ENCODE data around the gene SHH. TPM values are rescaled to one million over a fixed set of nuclear protein-coding genes. Genes with fewer than 3 reads are reported as not detected.

SHH gene
- polyA plus RNA-seq, 1 donor = 7.5 TPM

GRCh38 chr7:155850766-155851678 lies 38.8 kb upstream of the SHH start:
- 90% methylated on average over 3 of the region's 22 CpGs for WGBS (ENCODE audit: insufficient coverage, low lambda C conversion rate)
- Histone ChIP-seq H3K4me1 (ENCODE audit: control insufficient read depth, insufficient read depth, low read length) (peaks cover 6% of the 10 kb centered on the region), H3K9me3 (ENCODE audit: control insufficient read depth, low read depth, low read length) (no peaks in the 10 kb centered on the region), H3K27me3 (ENCODE audit: control insufficient read depth, insufficient read depth, low read length) (no peaks in the 10 kb centered on the region), H3K4me3 (ENCODE audit: low read length) (no peak overlapping the region), H3K27ac (ENCODE audit: low read length) (no peak overlapping the region), H3K36me3 (ENCODE audit: control insufficient read depth, insufficient read depth, low read length) (no peaks in the 10 kb centered on the region)
- DNase-seq = peak; percentile 43 to 65

- Histone ChIP-seq H3K9me3 (ENCODE audit: control insufficient read depth, low read depth, low read length) (no peaks in the 10 kb centered on the region), H3K27me3 (ENCODE audit: control insufficient read depth, insufficient read depth, low read length) (no peaks in the 10 kb centered on the region), H3K36me3 (ENCODE audit: control insufficient read depth, insufficient read depth, low read length) (no peaks in the 10 kb centered on the region), H3K27ac (ENCODE audit: low read length) (no peak overlapping the region), H3K4me1 (ENCODE audit: control insufficient read depth, insufficient read depth, low read length) (peaks cover 6% of the 10 kb centered on the region), H3K4me3 (ENCODE audit: low read length) (no peak overlapping the region)
- no CpG with 5 or more reads among the region's 5 CpGs for WGBS (ENCODE audit: insufficient coverage, low lambda C conversion rate)
- no peak for DNase-seq
Measured at GRCh38 chr7:155850001-155850436, 37.8 kb upstream of the SHH start.

GRCh38 chr7:155848691-155849669 lies 36.7 kb upstream of the SHH start:
- H3K36me3 ChIP-seq (ENCODE audit: control insufficient read depth, insufficient read depth, low read length) = no peaks in the 10 kb centered on the region
- H3K9me3 ChIP-seq (ENCODE audit: control insufficient read depth, low read depth, low read length) = peaks cover 3% of the 10 kb centered on the region
- H3K4me3 ChIP-seq (ENCODE audit: low read length) = no peak overlapping the region
- H3K27ac ChIP-seq (ENCODE audit: low read length) = peak overlapping the region; percentile 22
- DNase-seq = peak in 1 of 2 donors; percentile 74
- WGBS (ENCODE audit: insufficient coverage, low lambda C conversion rate) = no CpG with 5 or more reads among the region's 18 CpGs
- H3K27me3 ChIP-seq (ENCODE audit: control insufficient read depth, insufficient read depth, low read length) = no peaks in the 10 kb centered on the region
- peaks cover 15% of the 10 kb centered on the region for H3K4me1 ChIP-seq (ENCODE audit: control insufficient read depth, insufficient read depth, low read length)

- no peak overlapping the region for H3K27ac ChIP-seq (ENCODE audit: low read length)
- H3K36me3 ChIP-seq (ENCODE audit: control insufficient read depth, insufficient read depth, low read length) = no peaks in the 10 kb centered on the region
- no peak overlapping the region for H3K4me3 ChIP-seq (ENCODE audit: low read length)
- 96% methylated on average over 5 of the region's 18 CpGs for WGBS (ENCODE audit: insufficient coverage, low lambda C conversion rate)
- H3K9me3 ChIP-seq (ENCODE audit: control insufficient read depth, low read depth, low read length) = peaks cover 6% of the 10 kb centered on the region
- no peak for DNase-seq
- no peaks in the 10 kb centered on the region for H3K27me3 ChIP-seq (ENCODE audit: control insufficient read depth, insufficient read depth, low read length)
- H3K4me1 ChIP-seq (ENCODE audit: control insufficient read depth, insufficient read depth, low read length) = peaks cover 22% of the 10 kb centered on the region
Measured at GRCh38 chr7:155847821-155848435, 35.7 kb upstream of the SHH start.

GRCh38 chr7:155846936-155847335 lies 34.7 kb upstream of the SHH start:
- Histone ChIP-seq H3K27me3 (ENCODE audit: control insufficient read depth, insufficient read depth, low read length) (no peaks in the 10 kb centered on the region), H3K27ac (ENCODE audit: low read length) (no peak overlapping the region), H3K9me3 (ENCODE audit: control insufficient read depth, low read depth, low read length) (peaks cover 6% of the 10 kb centered on the region), H3K36me3 (ENCODE audit: control insufficient read depth, insufficient read depth, low read length) (no peaks in the 10 kb centered on the region), H3K4me1 (ENCODE audit: control insufficient read depth, insufficient read depth, low read length) (peaks cover 22% of the 10 kb centered on the region), H3K4me3 (ENCODE audit: low read length) (no peak overlapping the region)
- WGBS (ENCODE audit: insufficient coverage, low lambda C conversion rate) = 79% methylated on average over 4 of the region's 15 CpGs
- DNase-seq = no peak

- Histone ChIP-seq H3K4me1 (ENCODE audit: control insufficient read depth, insufficient read depth, low read length) (peaks cover 22% of the 10 kb centered on the region), H3K9me3 (ENCODE audit: control insufficient read depth, low read depth, low read length) (peaks cover 6% of the 10 kb centered on the region), H3K4me3 (ENCODE audit: low read length) (no peak overlapping the region), H3K36me3 (ENCODE audit: control insufficient read depth, insufficient read depth, low read length) (no peaks in the 10 kb centered on the region), H3K27ac (ENCODE audit: low read length) (no peak overlapping the region), H3K27me3 (ENCODE audit: control insufficient read depth, insufficient read depth, low read length) (no peaks in the 10 kb centered on the region)
- WGBS (ENCODE audit: insufficient coverage, low lambda C conversion rate) = no CpG with 5 or more reads among the region's 5 CpGs
- no peak for DNase-seq
Measured at GRCh38 chr7:155846156-155846555, 33.9 kb upstream of the SHH start.

- no peak overlapping the region for H3K27ac ChIP-seq (ENCODE audit: low read length)
- WGBS (ENCODE audit: insufficient coverage, low lambda C conversion rate) = 100% methylated on average over 2 of the region's 14 CpGs
- H3K27me3 ChIP-seq (ENCODE audit: control insufficient read depth, insufficient read depth, low read length) = no peaks in the 10 kb centered on the region
- H3K4me3 ChIP-seq (ENCODE audit: low read length) = no peak overlapping the region
- H3K4me1 ChIP-seq (ENCODE audit: control insufficient read depth, insufficient read depth, low read length) = peaks cover 22% of the 10 kb centered on the region
- H3K9me3 ChIP-seq (ENCODE audit: control insufficient read depth, low read depth, low read length) = peaks cover 6% of the 10 kb centered on the region
- DNase-seq = no peak
- H3K36me3 ChIP-seq (ENCODE audit: control insufficient read depth, insufficient read depth, low read length) = no peaks in the 10 kb centered on the region
Measured at GRCh38 chr7:155845226-155845625, 33.0 kb upstream of the SHH start.

- no peak for DNase-seq
- H3K4me1 ChIP-seq (ENCODE audit: control insufficient read depth, insufficient read depth, low read length) = peaks cover 22% of the 10 kb centered on the region
- H3K27ac ChIP-seq (ENCODE audit: low read length) = peak overlapping the region; percentile 68
- no peak overlapping the region for H3K4me3 ChIP-seq (ENCODE audit: low read length)
- no CpG with 5 or more reads among the region's 16 CpGs for WGBS (ENCODE audit: insufficient coverage, low lambda C conversion rate)
- H3K9me3 ChIP-seq (ENCODE audit: control insufficient read depth, low read depth, low read length) = peaks cover 6% of the 10 kb centered on the region
- no peaks in the 10 kb centered on the region for H3K36me3 ChIP-seq (ENCODE audit: control insufficient read depth, insufficient read depth, low read length)
- H3K27me3 ChIP-seq (ENCODE audit: control insufficient read depth, insufficient read depth, low read length) = no peaks in the 10 kb centered on the region
Measured at GRCh38 chr7:155844526-155844925, 32.3 kb upstream of the SHH start.

- Histone ChIP-seq H3K4me1 (ENCODE audit: control insufficient read depth, insufficient read depth, low read length) (peaks cover 17% of the 10 kb centered on the region), H3K9me3 (ENCODE audit: control insufficient read depth, low read depth, low read length) (peaks cover 6% of the 10 kb centered on the region), H3K27me3 (ENCODE audit: control insufficient read depth, insufficient read depth, low read length) (no peaks in the 10 kb centered on the region), H3K36me3 (ENCODE audit: control insufficient read depth, insufficient read depth, low read length) (no peaks in the 10 kb centered on the region), H3K4me3 (ENCODE audit: low read length) (peak overlapping the region; percentile 3), H3K27ac (ENCODE audit: low read length) (peak overlapping the region; percentile 68)
- DNase-seq = peak; percentile 90 to 98
- WGBS (ENCODE audit: insufficient coverage, low lambda C conversion rate) = no CpG with 5 or more reads among the region's 14 CpGs
Measured at GRCh38 chr7:155844019-155844453, 31.8 kb upstream of the SHH start.
